Heart right ventricle (tissue), 16 donors: ENCODE results near the gene C1orf35. TPM values are rescaled to one million over a fixed set of nuclear protein-coding genes. Genes with fewer than 3 reads are reported as not detected.

Experiments used
- ATAC-seq, 8 donors: fragments of 200-7000 bp; cut with Tn5 transposase; one replicate each; pipeline ENCODE4 v1.9.1; 2020; ENCODE audit warnings: mild to moderate bottlenecking in 8 of 8, moderate library complexity in 8 of 8, moderate number of reproducible peaks in 1 of 8
- DNase-seq, 2 donors: peaks; one replicate each; pipeline ENCODE4 v3.0.0-alpha.2; 2020
- H3K27ac ChIP-seq, 10 donors: fragments of 200-600 bp; sonication (generic) in 2 of 10; one replicate each; pipeline versions ENCODE4 v1.5.0 to v1.8.0; 2020 to 2022; ENCODE audit warnings: mild to moderate bottlenecking in 3 of 10
- H3K27me3 ChIP-seq, 7 donors: fragments of 200-600 bp; one replicate each; pipeline ENCODE4 v1.8.0; 2021 to 2022; ENCODE audit warnings: mild to moderate bottlenecking in 2 of 7
- H3K36me3 ChIP-seq, 9 donors: fragments of 200-600 bp; sonication (generic) in 1 of 9; one replicate each; pipeline versions ENCODE4 v1.5.0 to v1.8.0; 2020 to 2022; ENCODE audit warnings: mild to moderate bottlenecking in 2 of 9
- H3K4me1 ChIP-seq, 9 donors: fragments of 200-600 bp; sonication (generic) in 1 of 9; one replicate each; pipeline versions ENCODE4 v1.5.0 to v1.8.0; 2020 to 2022; ENCODE audit warnings: mild to moderate bottlenecking in 4 of 9
- H3K4me3 ChIP-seq, 10 donors: fragments of 200-600 bp; sonication (generic) in 2 of 10; one replicate each; pipeline versions ENCODE4 v1.5.0 to v1.8.0; 2020 to 2022; ENCODE audit warnings: mild to moderate bottlenecking in 7 of 10, moderate library complexity in 2 of 10
- H3K9me3 ChIP-seq, 11 donors: fragments of 200-600 bp in 10 of 11; sonication (generic) in 2 of 11; one replicate each; pipeline versions ENCODE4 v1.5.0 to v1.8.0; 2013 to 2022; ENCODE audit warnings: mild to moderate bottlenecking in 2 of 11, control low read depth in 1 of 11, moderate library complexity in 1 of 11
- WGBS, 2 donors: extraction: QIAGEN DNeasy Blood & Tissue Kit; methylation state at CpG; one replicate each; pipeline ENCODE4 v1.1.7; 2013; ENCODE audit warnings: inconsistent platforms in 1 of 2; 5-methylcytosine and 5-hydroxymethylcytosine counted together
- intact Hi-C, 10 donors: fragments of 100-400 bp; cut with DNase I; formaldehyde crosslinking; loops; one replicate each; pipeline versions ENCODE4 v1.11.1 to v1.14.2; 2022
- polyA plus RNA-seq, 2 donors: library from polyadenylated mRNA; stranded (reverse); fragments of 200-250 nt; gene quantifications; one replicate each; pipeline ENCODE4 v1.2.3, GENCODE V29; 2013
- total RNA-seq, 10 donors: library from RNA; stranded (reverse); fragmentation: NEBNext Ultra II Directional in 3 of 10; extraction: Animal tissue kit (Norgen Biotek cat#: 25700) in 3 of 10; gene quantifications; one replicate each; pipeline versions ENCODE4 v1.2.1 to v1.2.4, GENCODE V29; 2021 to 2023
- TF ChIP-seq, protein P1 (sequence below), 9 donors: fragments of 200-600 bp; sonication (generic) in 2 of 9; IDR thresholded peaks; one replicate each; pipeline versions ENCODE4 v1.5.0 to v1.8.0; 2021 to 2022; ENCODE audit warnings: antibody characterized with exemption in 9 of 9, mild to moderate bottlenecking in 5 of 9, moderate library complexity in 1 of 9
- donor health status: Arrhythmogenic right ventricular cardiomyopathy.
- donor health status: ischemic (EF 13 %, LVEDD 7.1; RV severe dilation, severe dysfunction).
- donor health status: healthy with polysubstance abuse.
- donor health status: DM: no; HTN: yes; CAD: no.
- donor health status: DM: no; HTN: no; CAD: no.
- donor health status: ischemic (EF 25% LVEDD 6.9; RV normal size, moderate dysfunction).
- donor health status: ischemic (EF 25% LVEDD 5.7; RV mildly dilated, moderate dysfunction).
- donor health status: healthy.
- donor health status: DM: yes; HTN: yes; CAD: no.
- donor health status: Ischemic cardiomyopathy.
- donor health status: ischemic (EF 35%, LVEDD 5.7; RV mildly dilated, moderate dysfunction).
- donor health status: nonischemic (EF 11% LVEDD 7.7; RV severe dilation, severe dysfunction).
- donor health status: DM: yes; HTN: yes; CAD: no.
- donor health status: PGD.
- donor health status: ischemic (EF 29% LVEDD 5.4; RV normal size, mild dysfunction).
- donor health status: nonischemic (EF 23%, LVEDD 6.1; RV moderate dilation, normal function).

The C1orf35 gene
- total and polyA plus RNA-seq, 12 donors = 5.6 to 15.7 (median 6.4) TPM

DNA sequence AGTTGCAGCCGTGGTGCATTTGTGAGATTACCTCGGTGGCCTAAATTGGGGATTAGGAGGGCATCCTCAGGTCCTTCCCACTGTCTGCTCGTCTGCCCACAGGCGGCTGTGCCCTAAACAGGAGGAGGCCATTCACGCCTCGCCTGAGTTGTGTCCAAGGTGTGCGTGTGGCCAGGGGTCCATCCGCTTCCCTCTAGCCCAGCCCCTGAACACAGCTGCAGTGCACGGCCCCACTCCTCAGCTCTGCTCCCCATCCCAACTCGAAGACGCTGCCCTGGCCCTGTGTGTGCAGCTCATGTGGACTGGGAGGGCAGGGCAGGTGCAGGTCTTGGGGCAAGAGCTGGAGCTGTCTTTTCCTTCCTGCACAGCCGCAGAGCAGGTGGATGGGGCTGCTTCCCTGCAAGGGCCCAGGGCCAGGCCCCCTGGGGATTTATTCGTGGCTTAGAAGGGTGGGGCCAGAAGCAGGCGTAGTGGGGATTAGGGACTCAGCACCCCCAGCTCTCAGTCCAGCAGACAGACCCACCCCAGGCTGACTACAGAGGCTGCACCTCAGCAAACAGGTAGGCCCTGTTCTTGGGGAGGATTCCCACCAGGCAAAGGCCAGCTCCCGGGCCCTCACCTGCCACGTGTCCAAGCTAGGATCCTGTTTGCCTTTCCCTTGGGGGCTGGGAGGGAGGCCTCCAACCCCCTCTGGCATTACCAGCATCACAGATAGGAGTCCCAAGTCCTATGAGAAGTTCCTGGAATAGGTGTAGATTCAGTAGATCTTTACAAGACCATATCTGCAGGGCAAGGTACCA lies 41.3 kb upstream of the C1orf35 start:
- H3K4me1 ChIP-seq = peaks cover 40 to 84% (median 62%) of the 10 kb centered on the region in 9 donors
- no peak overlapping the region for H3K4me3 ChIP-seq
- no peak for ATAC-seq
- DNase-seq = no peak
- intact Hi-C loops = loop anchor here in 1 of 10 donors (5.0 kb wide), 1 partner anchor 263 kb away; the partner anchor contains the start of gene TRIM11
- 78 to 81% methylated on average over 16 of the region's 16 CpGs for WGBS, 2 donors
- H3K36me3 ChIP-seq = peaks cover 0 to 56% (median 5%) of the 10 kb centered on the region in 9 donors
- no peaks in the 10 kb centered on the region for H3K9me3 ChIP-seq
- TF ChIP-seq, protein P1, sequence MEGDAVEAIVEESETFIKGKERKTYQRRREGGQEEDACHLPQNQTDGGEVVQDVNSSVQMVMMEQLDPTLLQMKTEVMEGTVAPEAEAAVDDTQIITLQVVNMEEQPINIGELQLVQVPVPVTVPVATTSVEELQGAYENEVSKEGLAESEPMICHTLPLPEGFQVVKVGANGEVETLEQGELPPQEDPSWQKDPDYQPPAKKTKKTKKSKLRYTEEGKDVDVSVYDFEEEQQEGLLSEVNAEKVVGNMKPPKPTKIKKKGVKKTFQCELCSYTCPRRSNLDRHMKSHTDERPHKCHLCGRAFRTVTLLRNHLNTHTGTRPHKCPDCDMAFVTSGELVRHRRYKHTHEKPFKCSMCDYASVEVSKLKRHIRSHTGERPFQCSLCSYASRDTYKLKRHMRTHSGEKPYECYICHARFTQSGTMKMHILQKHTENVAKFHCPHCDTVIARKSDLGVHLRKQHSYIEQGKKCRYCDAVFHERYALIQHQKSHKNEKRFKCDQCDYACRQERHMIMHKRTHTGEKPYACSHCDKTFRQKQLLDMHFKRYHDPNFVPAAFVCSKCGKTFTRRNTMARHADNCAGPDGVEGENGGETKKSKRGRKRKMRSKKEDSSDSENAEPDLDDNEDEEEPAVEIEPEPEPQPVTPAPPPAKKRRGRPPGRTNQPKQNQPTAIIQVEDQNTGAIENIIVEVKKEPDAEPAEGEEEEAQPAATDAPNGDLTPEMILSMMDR (IDR thresholded peaks at IDR 0.05) = no peak
- no peak overlapping the region for H3K27ac ChIP-seq
- no peaks in the 10 kb centered on the region for H3K27me3 ChIP-seq

DNA sequence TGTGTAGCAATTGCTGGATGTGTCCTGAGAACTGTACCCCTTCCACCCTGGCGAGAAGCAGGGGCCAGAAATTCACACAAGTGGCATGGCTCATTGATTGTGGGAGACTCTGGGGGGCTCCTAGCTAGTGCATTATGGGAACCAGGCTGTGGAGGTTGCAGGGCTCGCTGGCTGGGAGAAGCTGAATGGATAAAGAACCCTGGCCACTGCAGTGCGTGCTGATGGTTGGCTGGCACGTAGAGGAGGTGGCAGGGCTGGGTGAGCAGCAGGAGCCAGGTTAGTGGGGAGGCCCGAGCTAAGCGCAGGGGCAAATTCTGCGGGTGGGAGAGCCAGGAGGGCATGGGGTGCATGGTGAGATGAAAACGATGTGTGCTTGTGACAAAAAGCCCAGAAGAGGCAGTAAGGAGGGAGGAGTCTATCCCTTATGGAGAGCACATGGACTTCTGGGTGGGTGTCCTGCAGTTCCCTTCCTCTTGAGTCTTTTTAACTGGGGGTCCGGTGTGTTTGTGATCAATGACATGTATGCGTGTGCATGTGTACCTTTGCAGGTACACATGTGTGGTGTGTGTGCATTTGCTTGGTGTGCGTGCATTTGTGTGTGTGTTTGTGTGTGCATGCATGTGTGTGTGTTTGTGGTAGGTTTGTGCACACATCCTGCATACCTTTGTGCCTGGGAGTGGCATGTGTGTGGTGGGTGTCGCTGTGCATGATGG lies 40.5 kb upstream of the C1orf35 start:
- no peaks in the 10 kb centered on the region for H3K9me3 ChIP-seq
- intact Hi-C loops = loop anchor here in 1 of 10 donors (5.0 kb wide), 1 partner anchor 264 kb away; the partner anchor contains the start of gene TRIM11
- no peak overlapping the region for H3K4me3 ChIP-seq
- peak overlapping the region in 3 of 10 donors; percentile 27 to 100 (median 99) for H3K27ac ChIP-seq
- no peaks in the 10 kb centered on the region for H3K27me3 ChIP-seq
- peaks cover 32 to 76% (median 59%) of the 10 kb centered on the region in 9 donors for H3K4me1 ChIP-seq
- WGBS, 2 donors = 92% methylated on average over 12 of the region's 12 CpGs
- H3K36me3 ChIP-seq = peaks cover 0 to 51% (median 5%) of the 10 kb centered on the region in 9 donors
- TF ChIP-seq, protein P1 (IDR thresholded peaks at IDR 0.05) = no peak
- ATAC-seq (no peak), DNase-seq (no peak)

DNA sequence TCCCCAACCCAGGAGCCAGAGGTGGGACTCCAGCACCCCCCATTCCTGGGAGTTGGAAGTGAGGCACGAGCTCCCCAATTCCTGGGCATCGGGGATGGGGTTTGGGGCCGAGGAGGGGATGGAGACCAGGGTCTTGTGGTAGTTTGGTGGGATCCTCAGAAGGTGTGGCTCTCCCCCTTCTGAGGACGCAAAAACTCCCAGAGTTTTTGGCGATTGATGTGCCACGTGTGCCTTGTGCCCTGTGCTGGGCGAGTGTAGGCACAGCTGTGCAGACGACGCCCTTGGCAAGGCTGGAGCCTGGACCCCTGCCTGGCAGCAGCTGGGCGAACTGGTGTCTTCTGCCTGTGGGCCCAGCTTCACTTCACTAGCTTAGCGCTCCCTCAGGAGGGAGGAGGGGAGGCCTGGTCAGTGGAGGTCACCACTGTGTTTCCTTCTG lies 39.6 kb upstream of the C1orf35 start:
- intact Hi-C loops = loop anchor here in 1 of 10 donors (5.0 kb wide), 1 partner anchor 265 kb away; the partner anchor contains the start of gene TRIM11
- peak overlapping the region in 8 of 10 donors; percentile 27 to 100 (median 98) for H3K27ac ChIP-seq
- ATAC-seq = no peak

More for the DNA sequence above, 39.6 kb upstream of the C1orf35 start:
- peak overlapping the region in 5 of 10 donors; percentile 83 to 100 (median 93) for H3K4me3 ChIP-seq
- no peak for DNase-seq
- TF ChIP-seq, protein P1 (IDR thresholded peaks at IDR 0.05) = no peak
- peaks cover 0 to 41% (median 5%) of the 10 kb centered on the region in 9 donors for H3K36me3 ChIP-seq
- WGBS, 2 donors = 81 to 87% methylated on average over 11 of the region's 11 CpGs
- H3K27me3 ChIP-seq = no peaks in the 10 kb centered on the region
- H3K4me1 ChIP-seq = peaks cover 25 to 67% (median 50%) of the 10 kb centered on the region in 9 donors
- no peaks in the 10 kb centered on the region for H3K9me3 ChIP-seq
